ENCODE data around the gene CCL22. TPM values are rescaled to one million over a fixed set of nuclear protein-coding genes. Genes with fewer than 3 reads are reported as not detected.
"Not testable (repeated sequence)": the region's sequence is repeated elsewhere in the genome, so short reads cannot be mapped to it uniquely, and the experiment has no call there.

CCL22 gene
- total and polyA plus RNA-seq, 12 donors = 0.07 to 0.60 TPM; not detected in 10

DNA sequence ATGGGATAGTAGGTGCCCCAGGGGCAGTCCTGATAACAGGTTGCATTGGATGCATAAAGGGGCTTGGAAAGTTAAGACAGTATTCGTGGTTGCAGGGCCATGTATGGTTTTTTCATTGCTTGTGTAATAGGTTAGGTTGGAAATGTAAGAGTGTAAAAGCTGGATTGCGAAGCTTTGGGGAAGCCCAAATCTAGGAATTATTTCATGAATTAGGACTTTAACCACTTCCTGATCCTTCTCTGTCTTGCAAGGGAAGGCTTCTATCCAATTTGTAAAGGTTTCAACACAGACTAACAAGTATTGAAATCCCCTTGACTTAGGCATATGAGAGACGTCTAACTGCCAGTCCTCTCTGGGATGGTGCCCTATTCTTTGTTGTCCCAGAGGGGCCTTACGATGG is 38.2 kb downstream of the CCL22 start:
- Histone ChIP-seq H3K27ac (no peak overlapping the region), H3K36me3 (no peaks in the 10 kb centered on the region), H3K9me3 (no peaks in the 10 kb centered on the region), H3K4me3 (no peak overlapping the region), H3K27me3 (no peaks in the 10 kb centered on the region), H3K4me1 (peaks cover 0 to 9% (median 0%) of the 10 kb centered on the region in 9 donors)
- intact Hi-C loops (cut with DNase I) = no loop called here
- WGBS, 2 donors = 89 to 92% methylated on average over 4 of the region's 4 CpGs
- no peak for DNase-seq
- no peak for ATAC-seq
- TF ChIP-seq, protein P1, sequence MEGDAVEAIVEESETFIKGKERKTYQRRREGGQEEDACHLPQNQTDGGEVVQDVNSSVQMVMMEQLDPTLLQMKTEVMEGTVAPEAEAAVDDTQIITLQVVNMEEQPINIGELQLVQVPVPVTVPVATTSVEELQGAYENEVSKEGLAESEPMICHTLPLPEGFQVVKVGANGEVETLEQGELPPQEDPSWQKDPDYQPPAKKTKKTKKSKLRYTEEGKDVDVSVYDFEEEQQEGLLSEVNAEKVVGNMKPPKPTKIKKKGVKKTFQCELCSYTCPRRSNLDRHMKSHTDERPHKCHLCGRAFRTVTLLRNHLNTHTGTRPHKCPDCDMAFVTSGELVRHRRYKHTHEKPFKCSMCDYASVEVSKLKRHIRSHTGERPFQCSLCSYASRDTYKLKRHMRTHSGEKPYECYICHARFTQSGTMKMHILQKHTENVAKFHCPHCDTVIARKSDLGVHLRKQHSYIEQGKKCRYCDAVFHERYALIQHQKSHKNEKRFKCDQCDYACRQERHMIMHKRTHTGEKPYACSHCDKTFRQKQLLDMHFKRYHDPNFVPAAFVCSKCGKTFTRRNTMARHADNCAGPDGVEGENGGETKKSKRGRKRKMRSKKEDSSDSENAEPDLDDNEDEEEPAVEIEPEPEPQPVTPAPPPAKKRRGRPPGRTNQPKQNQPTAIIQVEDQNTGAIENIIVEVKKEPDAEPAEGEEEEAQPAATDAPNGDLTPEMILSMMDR (IDR thresholded peaks at IDR 0.05) = no peak

DNA sequence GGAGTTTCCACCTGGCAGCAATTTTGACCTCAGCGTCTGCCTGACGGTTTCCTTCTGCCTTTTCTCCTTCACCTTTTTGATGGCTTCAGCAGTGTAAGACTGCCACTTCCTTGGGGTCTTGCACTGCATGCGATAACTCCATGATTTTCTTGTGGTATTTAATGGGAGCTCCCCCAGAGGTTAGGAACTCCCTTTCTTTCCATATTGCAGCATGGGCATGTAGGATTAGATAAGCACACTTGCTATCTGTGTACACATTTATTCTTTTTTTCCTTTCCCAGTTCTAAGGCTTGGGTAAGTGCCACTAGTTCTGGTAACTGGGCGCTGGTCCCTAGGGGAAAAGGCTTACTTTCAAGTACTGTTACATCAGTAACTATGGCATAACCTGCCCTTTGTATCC is 38.9 kb downstream of the CCL22 start:
- WGBS, 2 donors = 89 to 90% methylated on average over 4 of the region's 4 CpGs
- intact Hi-C loops (cut with DNase I); H3K27ac ChIP-seq; ATAC-seq; H3K27me3 ChIP-seq; H3K36me3 ChIP-seq; H3K4me3 ChIP-seq; H3K4me1 ChIP-seq; H3K9me3 ChIP-seq; DNase-seq: not testable (repeated sequence)

DNA sequence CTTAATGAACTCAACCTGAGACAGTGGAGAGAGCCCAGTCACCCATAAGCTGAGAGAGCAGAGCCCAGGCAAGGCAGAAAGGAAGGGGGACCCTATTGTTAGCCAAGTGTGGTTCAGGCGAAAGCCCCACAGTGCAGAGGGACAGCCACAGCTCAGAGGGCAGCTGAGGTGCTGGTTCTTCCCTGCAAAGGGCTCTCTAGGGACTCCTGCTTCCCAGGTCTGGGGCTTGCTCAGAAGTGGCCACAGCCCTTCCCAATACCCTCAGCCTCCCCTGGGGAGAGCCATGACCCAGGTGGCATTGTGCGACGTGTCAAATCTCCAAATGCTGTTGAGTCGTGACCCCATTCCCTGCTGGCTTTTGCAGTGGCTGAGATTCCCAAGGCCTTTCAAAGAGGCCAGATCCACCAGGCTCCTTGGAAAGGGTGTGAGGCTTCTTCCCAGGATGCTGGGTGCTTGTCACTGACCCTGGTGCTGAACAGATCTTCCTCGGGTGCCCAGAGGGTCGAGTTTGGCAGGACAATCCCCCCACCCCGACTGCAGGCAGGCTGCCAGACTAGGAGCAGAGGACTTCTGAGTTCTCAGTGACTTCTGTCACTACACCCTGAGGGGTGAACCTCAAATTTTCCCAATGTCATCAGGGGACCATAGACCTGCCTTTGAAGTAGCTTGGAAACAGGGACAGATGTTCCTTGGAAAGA is 43.5 kb downstream of the CCL22 start:
- 53 to 62% methylated on average over 7 of the region's 7 CpGs for WGBS, 2 donors
- Histone ChIP-seq H3K9me3 (no peaks in the 10 kb centered on the region), H3K4me3 (no peak overlapping the region), H3K4me1 (no peaks in the 10 kb centered on the region), H3K27ac (no peak overlapping the region), H3K27me3 (no peaks in the 10 kb centered on the region), H3K36me3 (no peaks in the 10 kb centered on the region)
- TF ChIP-seq, protein P1 (IDR thresholded peaks at IDR 0.05) = no peak
- no peak for DNase-seq
- intact Hi-C loops (cut with DNase I) = no loop called here
- ATAC-seq = peak in 1 of 8 donors; percentile 38

DNA sequence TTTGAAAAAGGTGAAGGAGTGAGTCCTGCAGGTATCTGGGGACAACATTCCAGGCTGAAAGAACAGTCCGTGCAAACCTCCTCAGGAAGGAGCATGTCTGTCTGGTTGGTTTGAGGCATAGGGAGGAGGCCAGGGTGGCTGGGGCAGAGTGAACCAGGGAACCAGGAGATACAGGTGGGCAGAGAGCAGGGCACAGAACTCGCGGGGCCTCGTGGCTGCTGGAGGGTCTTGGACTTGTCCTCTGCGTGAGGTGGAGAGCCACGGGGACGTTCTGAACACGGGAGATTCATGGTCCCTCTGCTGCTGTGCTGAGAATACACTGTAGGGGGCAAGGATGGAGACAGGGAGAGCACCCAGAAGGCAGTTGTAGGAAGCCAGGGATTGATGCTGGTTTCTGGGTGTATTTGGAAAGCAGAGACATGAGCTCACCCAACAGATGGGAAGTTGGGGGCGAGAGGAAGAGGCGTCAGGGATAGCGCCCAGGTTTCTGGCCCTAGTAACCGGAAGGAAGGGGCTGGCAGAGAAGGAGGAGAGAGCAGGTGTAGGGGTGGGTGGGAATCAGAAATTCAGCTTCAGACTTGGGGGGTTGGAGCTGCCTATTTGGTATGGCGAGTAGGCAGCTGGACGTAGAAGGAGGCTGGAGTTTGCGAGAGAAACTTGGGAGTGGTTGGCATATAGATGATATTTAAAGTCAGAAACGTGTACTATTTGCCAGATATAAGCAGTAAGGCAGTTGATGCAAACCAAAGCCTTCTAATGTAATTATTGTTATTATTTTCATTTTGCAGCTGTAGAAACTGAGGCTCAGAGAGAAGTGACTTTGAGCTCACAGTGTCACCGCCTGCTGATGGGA is 45.6 kb downstream of the CCL22 start, which contains the start of gene CCL17:
CCL17 (plus strand) TSS at position 803 of the 853 bp plus-strand sequence. CDS start 9,166 bp downstream, outside the sequence.
- H3K4me1 ChIP-seq = peaks cover 0 to 10% (median 5%) of the 10 kb centered on the region in 9 donors
- TF ChIP-seq, protein P1 (IDR thresholded peaks at IDR 0.05) = no peak
- no peaks in the 10 kb centered on the region for H3K36me3 ChIP-seq
- 67 to 68% methylated on average over 17 of the region's 17 CpGs for WGBS, 2 donors
- DNase-seq = no peak
- H3K27ac ChIP-seq = no peak within 1 kb of the TSS
- ATAC-seq = no peak
- H3K9me3 ChIP-seq = no peaks in the 10 kb centered on the region
- intact Hi-C loops (cut with DNase I) = no loop called here
- no peak within 1 kb of the TSS for H3K4me3 ChIP-seq
- H3K27me3 ChIP-seq = no peaks in the 10 kb centered on the region
